GM21360 (cell line): Measurements from ENCODE around the gene IBTK.
"Not testable (repeated sequence)": the region's sequence is repeated elsewhere in the genome, so short reads cannot be mapped to it uniquely, and the experiment has no call there.

Experiments
- ATAC-seq: cut with Tn5 transposase; IDR thresholded peaks from one replicate; pipeline ENCODE4 v1.9.1; 2021; ENCODE audit warnings: mild to moderate bottlenecking, moderate library complexity; ENCODE audit not compliant: unreplicated experiment

The IBTK gene

GRCh38 chr6:82179415-82179814 lies 68.1 kb downstream of the IBTK start:
- no peak for ATAC-seq

GRCh38 chr6:82178759-82179112 lies 68.8 kb downstream of the IBTK start:
- ATAC-seq: no peak

GRCh38 chr6:82178077-82178758 lies 69.3 kb downstream of the IBTK start:
- no peak for ATAC-seq

- no peak for ATAC-seq
Measured at GRCh38 chr6:82176616-82177015, 70.9 kb downstream of the IBTK start.

- ATAC-seq: no peak
Measured at GRCh38 chr6:82172594-82172993, 75.0 kb downstream of the IBTK start.

GRCh38 chr6:82169138-82169876 lies 78.2 kb downstream of the IBTK start:
- ATAC-seq: no peak

GRCh38 chr6:82166493-82166892 lies 81.1 kb downstream of the IBTK start:
- ATAC-seq: no peak

GRCh38 chr6:82160255-82160990 lies 87.1 kb downstream of the IBTK start:
- ATAC-seq: no peak

GRCh38 chr6:82152786-82153185 lies 94.8 kb downstream of the IBTK start:
- ATAC-seq: not testable (repeated sequence)

GRCh38 chr6:82151147-82151546 lies 96.4 kb downstream of the IBTK start:
- ATAC-seq: not testable (repeated sequence)

GRCh38 chr6:82145926-82146452 lies 101.6 kb downstream of the IBTK start:
- no peak for ATAC-seq

- no peak for ATAC-seq
Measured at GRCh38 chr6:82144852-82145340, 102.6 kb downstream of the IBTK start.

GRCh38 chr6:82144007-82144851 lies 103.3 kb downstream of the IBTK start:
- peak; percentile 55 for ATAC-seq

- ATAC-seq: no peak
Measured at GRCh38 chr6:82143041-82143481, 104.5 kb downstream of the IBTK start.

- ATAC-seq: no peak
Measured at GRCh38 chr6:82142524-82142923, 105.0 kb downstream of the IBTK start.

- no peak for ATAC-seq
Measured at GRCh38 chr6:82138075-82138791, 109.3 kb downstream of the IBTK start.

- ATAC-seq: no peak
Measured at GRCh38 chr6:82131441-82131840, 116.1 kb downstream of the IBTK start.

- no peak for ATAC-seq
Measured at GRCh38 chr6:82129797-82130196, 117.7 kb downstream of the IBTK start.

GRCh38 chr6:82128973-82129372 lies 118.6 kb downstream of the IBTK start:
- ATAC-seq: not testable (repeated sequence)

- ATAC-seq: no peak
Measured at GRCh38 chr6:82123632-82124031, 123.9 kb downstream of the IBTK start.
